GM19324 (cell line): ENCODE measurements around the gene NXPE1.
"Not testable (repeated sequence)": the region's sequence is repeated elsewhere in the genome, so short reads cannot be mapped to it uniquely, and the experiment has no call there.

Experiments used
- ATAC-seq: cut with Tn5 transposase; IDR thresholded peaks from one replicate; pipeline ENCODE4 v1.9.1; 2021; ENCODE audit warnings: mild to moderate bottlenecking, moderate library complexity; ENCODE audit not compliant: unreplicated experiment, low FRiP score

The NXPE1 gene

DNA sequence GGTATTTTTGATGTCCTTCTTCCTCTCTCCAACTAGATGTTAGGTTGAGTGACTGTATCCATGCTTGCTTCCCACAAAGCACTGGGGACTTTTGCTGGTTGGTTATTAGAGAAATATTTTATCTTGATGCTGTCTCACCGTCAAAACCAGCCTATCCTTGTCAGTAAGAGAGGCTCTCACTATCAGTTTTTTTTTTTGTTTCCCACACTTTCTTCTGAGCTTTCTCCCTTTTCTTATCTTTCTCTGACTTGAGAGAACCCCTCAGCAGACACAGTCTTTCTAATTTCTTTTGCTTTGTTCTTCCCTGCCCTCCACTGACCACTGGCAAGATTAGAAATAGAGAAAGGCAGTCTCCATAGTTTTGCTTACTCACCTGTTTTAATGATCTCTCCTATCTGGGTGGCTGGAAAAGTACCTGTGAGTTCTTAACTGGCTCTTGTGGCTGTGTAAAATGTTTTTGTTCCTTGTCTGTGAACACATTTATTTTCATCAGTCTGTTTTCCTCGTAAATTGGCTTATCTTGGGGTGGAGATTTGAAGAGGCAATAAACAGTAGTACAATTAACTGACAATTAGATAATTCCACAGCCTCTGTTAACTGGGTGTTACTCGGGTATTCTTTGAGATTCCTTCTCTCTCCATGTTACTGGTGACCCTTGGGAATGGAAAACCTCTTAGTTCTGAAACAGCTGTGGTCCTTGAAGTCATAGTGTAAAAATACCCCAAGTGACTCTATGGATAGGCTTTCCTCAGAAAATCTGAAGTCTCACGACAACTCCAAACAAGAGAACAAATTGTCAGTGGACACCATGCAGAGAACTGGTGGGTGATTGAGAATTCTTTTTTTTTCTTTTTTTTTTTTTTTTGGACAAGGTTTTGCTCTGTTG lies at the start of gene NXPE1:
Gene NXPE1, minus strand, starts transcription at position 457 of the 886 bp plus-strand sequence. CDS start 8,680 bp downstream, outside the sequence.
- no peak for ATAC-seq

DNA sequence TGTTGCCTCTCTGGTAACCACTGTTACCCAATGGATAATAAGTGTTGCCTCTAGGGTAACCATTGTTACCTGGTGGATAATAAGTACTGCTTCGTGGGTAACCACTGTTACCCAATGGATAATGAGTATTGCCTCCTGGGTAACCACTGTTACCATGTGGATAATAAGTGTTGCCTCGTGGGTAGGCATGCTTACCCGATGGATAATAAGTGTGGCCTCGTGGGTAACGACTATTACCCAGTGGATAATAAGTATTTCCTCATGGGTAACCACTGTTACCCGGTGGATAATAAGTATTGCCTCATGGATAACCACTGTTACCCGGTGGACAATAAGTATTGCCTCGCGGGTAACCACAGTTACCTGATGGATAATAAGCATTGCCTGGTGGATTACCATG lies 49.7 kb upstream of the NXPE1 start:
- ATAC-seq: no peak

- ATAC-seq: not testable (repeated sequence)
Measured at GRCh38 chr11:114608605-114609004, 48.9 kb upstream of the NXPE1 start.

- no peak for ATAC-seq
Measured at GRCh38 chr11:114607753-114608459, 48.2 kb upstream of the NXPE1 start.

GRCh38 chr11:114606802-114607075 lies 47.1 kb upstream of the NXPE1 start:
- ATAC-seq: not testable (repeated sequence)

DNA sequence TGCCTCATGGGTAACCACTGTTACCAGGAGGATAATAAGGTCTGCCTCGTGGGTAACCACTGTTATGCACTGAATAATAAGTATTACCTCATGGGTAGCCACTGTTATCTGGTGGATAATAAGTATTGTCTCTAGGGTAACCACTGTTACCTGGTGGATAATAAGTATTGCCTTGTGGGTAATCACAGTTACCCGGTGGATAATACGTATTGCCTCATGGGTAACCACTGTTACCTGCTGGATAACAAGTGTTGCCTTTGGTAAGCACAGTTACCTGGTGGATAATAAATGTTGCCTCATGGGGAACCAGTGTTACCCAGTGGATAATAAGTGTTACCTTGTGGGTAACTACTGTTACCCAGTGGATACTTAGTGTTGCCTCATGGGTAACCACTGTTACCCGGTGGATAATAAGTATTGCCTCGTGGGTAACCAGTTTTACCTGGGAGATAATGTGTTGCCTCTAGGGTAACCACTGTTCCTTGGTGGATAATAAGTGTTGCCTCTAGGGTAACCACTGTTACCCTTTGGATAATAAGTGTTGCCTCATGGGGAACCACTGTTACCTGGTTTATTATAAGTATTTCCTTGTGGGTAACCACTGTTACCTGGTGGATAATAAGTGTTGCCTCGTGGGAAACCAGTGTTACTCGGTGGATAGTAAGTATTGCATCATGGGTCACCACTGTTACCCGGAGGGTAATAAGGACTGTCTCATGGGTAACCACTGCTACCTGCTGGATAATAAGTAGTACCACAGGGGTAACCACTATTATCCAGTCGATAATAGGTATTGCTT lies 46.5 kb upstream of the NXPE1 start:
- ATAC-seq: no peak

DNA sequence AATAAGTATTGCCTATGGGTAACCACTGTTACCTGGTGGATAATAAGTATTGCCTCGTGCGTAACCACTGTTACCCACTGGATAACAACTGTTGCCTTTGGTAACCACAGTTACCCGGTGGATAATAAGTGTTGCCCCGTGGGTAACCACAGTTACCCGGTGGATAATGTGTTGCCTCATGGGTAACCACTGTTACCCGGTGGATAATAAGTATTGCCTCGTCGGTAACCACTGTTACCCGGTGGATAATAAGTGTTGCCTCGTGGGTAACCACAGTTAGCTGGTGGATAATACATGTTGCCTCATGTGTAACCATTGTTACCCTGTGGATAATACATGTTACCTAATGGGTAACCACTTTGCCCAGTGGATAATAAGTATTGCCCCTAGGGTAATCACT lies 45.7 kb upstream of the NXPE1 start:
- ATAC-seq: no peak

DNA sequence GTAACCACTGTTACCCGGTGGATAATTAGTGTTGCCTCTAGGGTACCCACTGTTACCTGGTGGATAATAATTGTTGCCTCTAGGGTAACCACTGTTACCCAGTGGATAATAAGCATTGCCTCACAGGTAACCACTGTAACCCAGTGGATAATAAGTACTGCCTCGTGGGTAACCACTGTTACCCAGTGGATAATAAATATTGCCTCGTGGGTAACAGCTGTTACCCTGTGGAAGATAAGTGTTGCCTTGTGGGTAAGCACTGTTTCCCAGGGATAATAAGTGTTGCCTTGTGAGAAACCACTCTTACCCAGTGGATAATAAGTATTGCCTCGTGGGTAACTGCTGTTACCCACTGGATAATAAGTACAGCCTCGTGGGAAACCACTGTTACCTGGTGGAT lies 45.2 kb upstream of the NXPE1 start:
- no peak for ATAC-seq

DNA sequence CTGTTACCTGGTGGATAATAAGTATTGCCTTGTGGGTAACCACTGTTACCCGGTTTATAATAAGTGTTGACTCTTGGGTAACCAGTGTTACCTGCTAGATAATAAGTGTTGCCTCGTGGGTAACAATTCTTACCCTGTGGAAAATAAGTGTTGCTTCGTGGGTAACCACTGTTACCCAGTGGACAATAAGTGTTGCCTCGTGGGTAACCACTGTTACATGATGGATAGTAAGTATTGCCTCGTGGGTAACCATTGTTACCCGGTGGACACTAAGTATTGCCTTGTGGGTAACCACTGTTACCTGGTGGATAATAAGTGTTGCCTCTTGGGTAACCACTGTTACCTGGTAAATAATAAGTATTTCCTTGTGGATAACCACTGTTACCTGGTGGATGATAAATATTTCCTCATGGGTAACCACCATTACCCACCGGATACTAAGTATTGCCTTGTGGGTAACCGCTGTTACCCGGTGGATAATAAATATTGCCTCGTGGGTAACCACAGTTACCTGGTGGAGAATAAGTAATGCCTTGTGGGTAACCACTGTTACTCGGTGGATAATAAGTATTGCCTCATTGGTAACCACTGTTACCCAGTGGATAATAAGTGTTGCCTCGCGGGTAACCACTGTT lies 44.6 kb upstream of the NXPE1 start:
- ATAC-seq: no peak

DNA sequence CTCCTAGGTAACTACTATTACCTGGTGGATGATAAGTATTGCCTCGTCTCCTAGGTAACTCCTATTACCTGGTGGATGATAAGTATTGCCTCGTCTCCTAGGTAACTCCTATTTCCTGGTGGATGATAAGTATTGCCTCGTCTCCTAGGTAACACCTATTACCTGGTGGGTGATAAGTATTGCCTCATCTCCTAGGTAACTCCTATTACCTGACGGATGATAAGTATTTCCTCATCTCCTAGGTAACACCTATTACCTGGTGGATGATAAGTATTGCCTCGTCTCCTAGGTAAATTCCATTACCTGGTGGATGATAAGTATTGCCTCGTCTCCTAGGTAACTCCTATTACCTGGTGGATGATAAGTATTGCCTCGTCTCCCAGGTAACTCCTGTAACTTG lies 43.5 kb upstream of the NXPE1 start:
- not testable (repeated sequence) for ATAC-seq

GRCh38 chr11:114598461-114598860 lies 38.8 kb upstream of the NXPE1 start:
- ATAC-seq: no peak

DNA sequence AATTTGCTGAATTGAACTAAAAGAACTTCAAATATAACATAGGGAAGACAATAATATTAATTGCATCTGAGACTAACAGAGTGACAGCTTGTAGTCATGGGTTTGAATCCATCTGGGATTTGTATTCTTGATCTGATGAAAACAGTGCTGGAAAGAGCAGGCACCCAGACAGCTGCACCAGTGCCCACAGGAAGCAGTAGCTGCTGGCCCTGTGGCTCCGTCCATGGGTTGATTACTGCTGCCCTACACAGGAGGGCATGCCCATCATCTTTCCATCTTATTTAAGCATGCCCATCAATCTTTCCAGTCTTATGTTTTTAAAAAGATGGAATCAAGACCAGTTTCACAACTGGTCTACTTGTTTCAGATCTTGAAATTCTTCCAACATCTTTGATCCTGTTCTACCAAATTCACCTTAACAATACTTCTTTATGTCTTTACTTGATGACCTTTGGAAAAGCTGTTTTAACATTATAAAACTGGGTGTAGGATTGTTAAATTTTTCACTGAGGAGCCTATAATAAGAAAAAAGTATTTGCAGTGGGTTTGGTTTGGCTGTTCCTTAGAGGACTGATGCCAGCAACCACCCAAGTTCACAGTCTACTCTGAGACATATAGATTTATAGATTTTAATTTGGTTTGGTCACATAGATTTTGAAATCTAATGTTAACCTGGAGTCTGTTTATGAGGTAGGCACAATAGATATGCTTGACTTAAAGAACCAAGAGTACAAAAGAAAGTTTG lies 36.7 kb upstream of the NXPE1 start:
- ATAC-seq: no peak

DNA sequence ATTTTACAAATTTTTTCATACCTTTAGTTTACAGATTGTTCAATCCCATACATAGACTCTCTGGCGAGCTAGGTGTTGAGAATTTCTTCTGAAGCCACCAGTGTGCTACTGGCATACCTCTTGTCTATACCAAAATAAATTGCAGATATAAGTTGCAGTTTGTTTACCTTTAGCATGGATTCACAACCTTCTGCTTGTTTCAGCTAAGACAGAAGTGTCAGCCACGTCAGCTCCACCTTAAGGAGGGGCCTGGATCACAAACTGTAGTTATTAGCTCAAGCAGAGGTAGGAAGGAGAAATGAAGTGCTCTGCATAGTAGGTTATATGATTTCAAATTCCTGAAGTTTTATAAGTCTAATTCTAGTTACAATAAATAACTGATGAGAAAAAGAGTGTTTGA lies 35.9 kb upstream of the NXPE1 start, which contains the start of gene NXPE4:
Gene NXPE4, minus strand, starts transcription at position 216 of the 400 bp plus-strand sequence. CDS start 1,027 bp downstream, outside the sequence.
- no peak for ATAC-seq

- no peak for ATAC-seq
Measured at GRCh38 chr11:114594703-114595102, 35.0 kb upstream of the NXPE1 start.

DNA sequence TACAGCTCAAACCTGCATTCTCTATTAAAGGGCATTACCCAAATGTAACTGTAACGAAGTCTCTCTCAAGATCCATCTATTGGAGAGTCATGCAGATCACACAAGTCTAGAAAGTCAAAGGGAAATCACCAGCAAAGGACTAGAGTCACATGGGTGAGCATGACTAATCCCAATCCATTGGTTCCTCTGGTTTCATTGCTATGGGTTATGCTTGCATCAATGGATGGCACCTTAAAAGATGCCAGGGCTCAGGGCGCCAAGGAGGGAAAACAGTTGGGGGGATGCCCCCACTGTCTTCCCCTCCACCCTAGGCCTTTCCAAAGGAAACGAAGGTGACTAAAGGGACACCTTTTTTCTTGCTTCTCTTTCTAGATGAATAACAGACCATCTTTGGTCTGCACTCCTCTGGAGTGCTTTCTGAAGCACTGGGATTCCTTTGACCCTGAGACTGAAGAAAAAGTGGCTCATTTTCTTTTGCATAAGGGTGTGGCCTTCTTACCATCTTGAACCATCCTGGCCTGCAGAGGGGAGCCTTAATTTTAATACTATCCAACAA lies 27.8 kb upstream of the NXPE1 start:
- no peak for ATAC-seq

GRCh38 chr11:114586797-114587196 lies 27.1 kb upstream of the NXPE1 start:
- ATAC-seq: no peak

- no peak for ATAC-seq
Measured at GRCh38 chr11:114571712-114572111, 12.0 kb upstream of the NXPE1 start.

DNA sequence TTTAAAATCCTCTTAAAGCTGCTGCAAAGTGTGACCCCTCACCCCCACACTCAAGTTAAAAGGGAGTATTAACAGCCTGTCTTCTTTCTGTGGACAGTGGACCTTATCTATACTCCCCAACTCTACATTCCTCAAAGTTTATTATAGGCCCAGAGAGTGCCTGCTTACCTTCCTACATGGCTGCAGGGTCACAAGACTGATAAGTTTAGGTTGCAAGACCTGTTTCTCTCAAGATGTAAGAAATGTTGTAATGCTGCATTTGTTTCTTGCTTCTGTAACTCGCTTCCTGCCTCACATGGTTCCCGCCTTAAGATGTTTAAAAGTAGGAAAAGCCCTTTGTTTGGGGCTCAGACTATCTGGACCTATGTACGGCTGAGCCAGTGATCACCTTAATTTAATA lies 10.1 kb upstream of the NXPE1 start:
- no peak for ATAC-seq

DNA sequence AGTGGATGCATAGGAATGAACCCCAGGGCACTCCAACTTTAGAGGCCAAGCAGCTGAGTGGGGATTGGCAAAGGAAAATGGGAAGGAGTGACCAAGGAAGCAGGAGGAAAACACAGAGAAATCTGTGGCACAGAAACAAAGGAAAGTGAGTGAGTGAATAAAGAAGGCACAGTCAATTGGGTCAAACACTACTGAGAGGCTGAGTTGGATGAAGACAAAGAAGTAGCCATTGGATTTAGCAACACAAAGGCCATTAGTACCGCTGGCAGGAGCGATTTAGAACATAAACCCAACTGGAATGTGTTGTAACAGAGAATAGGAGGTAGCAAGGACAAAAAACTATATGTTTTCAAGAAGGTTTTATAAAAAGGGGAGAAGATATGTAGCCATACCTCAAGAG lies 6.6 kb upstream of the NXPE1 start:
- no peak for ATAC-seq

DNA sequence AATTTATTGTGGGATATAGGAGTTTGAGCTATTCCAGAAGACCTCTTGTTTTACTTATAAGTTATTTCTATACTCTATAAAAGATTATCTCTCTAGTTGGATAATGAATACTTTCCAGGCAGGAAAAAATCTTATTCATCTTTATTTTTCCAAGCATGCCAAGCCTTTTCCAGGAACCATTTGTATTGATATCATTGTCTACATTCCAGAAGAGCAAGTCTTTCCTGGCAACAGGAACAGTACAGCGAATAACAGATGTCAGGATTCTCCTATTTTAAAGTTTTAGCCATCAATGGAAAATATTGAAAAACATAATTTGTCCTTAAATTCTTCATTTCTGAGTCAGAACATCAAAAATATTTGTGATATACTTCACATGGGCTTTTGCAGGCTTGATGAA lies 5.2 kb upstream of the NXPE1 start:
- ATAC-seq: no peak
